Calu3 (cell line): ENCODE data around the gene CADM3. TPM values are rescaled to one million over a fixed set of nuclear protein-coding genes. Genes with fewer than 3 reads are reported as not detected.

Experiments
- BruUV-seq: library from RNA; stranded (reverse); fragments of 400-500 nt; replicated peaks from 2 replicates; lab custom pipeline; 2021; lab: Mats Ljungman, UMichigan
- CTCF ChIA-PET: fragments of 300-600 bp; sonication (Branson Sonifier 250); formaldehyde crosslinking; loops from one replicate; lab custom pipeline; 2022; ENCODE audit warnings: antibody characterized with exemption; lab: Charles Lee
- DNase-seq: peaks from one replicate; pipeline ENCODE4 v3.0.0; 2022
- H3K27ac Mint-ChIP-seq: one replicate; pipeline ENCODE4 v1.8.0; 2022; ENCODE audit warnings: mixed read lengths; ENCODE audit not compliant: unreplicated experiment
- H3K27me3 Mint-ChIP-seq: one replicate; pipeline ENCODE4 v1.8.0; 2022; ENCODE audit warnings: mixed read lengths; ENCODE audit not compliant: unreplicated experiment
- H3K36me3 Mint-ChIP-seq: one replicate; pipeline ENCODE4 v1.8.0; 2022; ENCODE audit warnings: mild to moderate bottlenecking, moderate library complexity, mixed read lengths; ENCODE audit not compliant: insufficient read depth, unreplicated experiment
- H3K4me1 Mint-ChIP-seq: one replicate; pipeline ENCODE4 v1.8.0; 2022; ENCODE audit warnings: mild to moderate bottlenecking, low read depth, mixed read lengths; ENCODE audit not compliant: unreplicated experiment
- H3K4me3 Mint-ChIP-seq: one replicate; pipeline ENCODE4 v1.8.0; 2022; ENCODE audit warnings: mild to moderate bottlenecking, low read depth, moderate library complexity, mixed read lengths; ENCODE audit not compliant: unreplicated experiment
- H3K9me3 Mint-ChIP-seq: one replicate; pipeline ENCODE4 v1.8.0; 2022; ENCODE audit warnings: low read depth, mixed read lengths; ENCODE audit not compliant: unreplicated experiment
- CTCF ChIP-seq: fragments of 200-600 bp; IDR thresholded peaks from one replicate; pipeline ENCODE4 v1.8.0; 2022; ENCODE audit warnings: antibody characterized with exemption; ENCODE audit not compliant: unreplicated experiment
- intact Hi-C: fragments of 100-400 bp; cut with micrococcal nuclease; formaldehyde crosslinking; loops from one replicate; pipeline ENCODE4 v1.10.0; 2022; ENCODE audit not compliant: unreplicated experiment
- total RNA-seq: library from RNA; stranded (reverse); gene quantifications from 2 replicates; pipeline ENCODE4 v1.2.3, GENCODE V29; 2022

Gene CADM3
- total RNA-seq, 1 experiment from 2014 or later: not detected

DNA sequence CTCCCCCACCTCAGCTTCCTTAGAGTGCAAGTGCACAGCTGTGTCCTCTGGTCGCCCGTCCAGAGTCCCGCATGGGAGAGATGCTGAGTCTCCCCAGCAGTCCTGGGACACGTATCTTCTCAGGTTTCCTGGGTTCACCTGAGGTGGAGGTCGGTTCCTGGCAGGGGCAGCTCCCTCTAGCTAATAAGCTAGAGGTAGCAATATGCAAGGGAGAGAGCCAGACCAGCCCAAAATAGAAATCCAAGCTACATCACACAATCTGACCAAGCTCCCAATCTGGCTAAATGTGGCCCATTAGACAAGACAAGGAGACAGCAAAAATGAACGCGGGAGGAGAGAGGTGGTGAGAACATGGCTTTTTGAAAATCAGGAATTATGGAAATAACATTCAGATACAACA lies 30.9 kb upstream of the CADM3 start:
- Mint-ChIP-seq H3K27me3 (no peaks in the 10 kb centered on the region), H3K4me3 (no peak overlapping the region), H3K9me3 (no peaks in the 10 kb centered on the region), H3K27ac (no peak overlapping the region), H3K4me1 (no peaks in the 10 kb centered on the region), H3K36me3 (no peaks in the 10 kb centered on the region)
- no TSS peak for BruUV-seq
- no peak for DNase-seq
- TF ChIP-seq CTCF: no peak
- CTCF ChIA-PET: interaction anchor here (1.2 to 3.0 kb wide), 2 partner anchors 8 to 13 kb away, joined by 4 to 10 read pairs; no protein-coding TSS in a partner anchor
- intact Hi-C loops: no loop called here

- no peak for TF ChIP-seq CTCF
- CTCF ChIA-PET: interaction anchor here (3.0 kb wide), 1 partner anchor 9 kb away, joined by 10 read pairs; no protein-coding TSS in a partner anchor
- H3K9me3 Mint-ChIP-seq: no peaks in the 10 kb centered on the region
- H3K36me3 Mint-ChIP-seq: no peaks in the 10 kb centered on the region
- DNase-seq: no peak
- no peaks in the 10 kb centered on the region for H3K4me1 Mint-ChIP-seq
- no peak overlapping the region for H3K27ac Mint-ChIP-seq
- no peaks in the 10 kb centered on the region for H3K27me3 Mint-ChIP-seq
- intact Hi-C loops: no loop called here
- H3K4me3 Mint-ChIP-seq: no peak overlapping the region
- no TSS peak for BruUV-seq
Observed at GRCh38 chr1:159141584-159142390, 29.6 kb upstream of the CADM3 start.

DNA sequence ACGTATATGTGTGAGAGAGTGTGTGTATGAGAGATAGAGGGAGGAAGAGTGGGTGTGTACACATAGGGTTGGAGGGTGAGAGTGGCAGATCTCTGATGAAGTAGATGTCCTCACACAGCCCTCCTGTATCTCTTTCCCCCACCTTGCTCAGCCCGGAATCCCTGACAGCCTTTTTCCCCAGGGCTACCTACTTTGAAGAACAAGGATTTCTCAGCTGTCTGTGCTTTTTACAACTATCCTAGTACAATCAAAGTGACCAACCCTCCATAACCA lies 29.1 kb upstream of the CADM3 start:
- no peak overlapping the region for H3K4me3 Mint-ChIP-seq
- CTCF ChIA-PET: interaction anchor here (3.0 kb wide), 1 partner anchor 10 kb away, joined by 10 read pairs; no protein-coding TSS in a partner anchor
- no peak overlapping the region for H3K27ac Mint-ChIP-seq
- intact Hi-C loops: no loop called here
- no TSS peak for BruUV-seq
- no peaks in the 10 kb centered on the region for H3K27me3 Mint-ChIP-seq
- no peaks in the 10 kb centered on the region for H3K4me1 Mint-ChIP-seq
- no peak for DNase-seq
- no peaks in the 10 kb centered on the region for H3K9me3 Mint-ChIP-seq
- H3K36me3 Mint-ChIP-seq: no peaks in the 10 kb centered on the region
- no peak for TF ChIP-seq CTCF

- DNase-seq: no peak
- Mint-ChIP-seq H3K36me3 (no peaks in the 10 kb centered on the region), H3K9me3 (no peaks in the 10 kb centered on the region), H3K27ac (no peak overlapping the region), H3K27me3 (no peaks in the 10 kb centered on the region), H3K4me1 (no peaks in the 10 kb centered on the region), H3K4me3 (no peak overlapping the region)
- CTCF ChIA-PET: interaction anchor here (3.0 kb wide), 1 partner anchor 10 kb away, joined by 10 read pairs; no protein-coding TSS in a partner anchor
- TF ChIP-seq CTCF: no peak
- intact Hi-C loops: no loop called here
- BruUV-seq: no TSS peak
Observed at GRCh38 chr1:159142726-159143510, 28.5 kb upstream of the CADM3 start.
